ENCODE results near the gene LYPD1.

The LYPD1 gene

GRCh38 chr2:132678483-132678882 lies 8.5 kb upstream of the LYPD1 start:
- peak; percentile 37 for DNase-seq (ENCODE audit: low read depth, low spot score)
- no peak for TF ChIP-seq CTCF (IDR thresholded peaks at IDR 0.05; ENCODE audit: low read depth, low read length)
- no peak overlapping the region for H3K4me3 ChIP-seq (ENCODE audit: low read depth, low read length)
- in situ Hi-C loops (cut with HindIII; ENCODE audit: low sequenced_read_pairs) = no loop called here

- DNase-seq (ENCODE audit: low read depth, low spot score) = peak; percentile 56
- in situ Hi-C loops (cut with HindIII; ENCODE audit: low sequenced_read_pairs) = no loop called here
- TF ChIP-seq CTCF (IDR thresholded peaks at IDR 0.05; ENCODE audit: low read depth, low read length) = no peak
- no peak overlapping the region for H3K4me3 ChIP-seq (ENCODE audit: low read depth, low read length)
Observed at GRCh38 chr2:132677661-132678060, 7.7 kb upstream of the LYPD1 start.

DNA sequence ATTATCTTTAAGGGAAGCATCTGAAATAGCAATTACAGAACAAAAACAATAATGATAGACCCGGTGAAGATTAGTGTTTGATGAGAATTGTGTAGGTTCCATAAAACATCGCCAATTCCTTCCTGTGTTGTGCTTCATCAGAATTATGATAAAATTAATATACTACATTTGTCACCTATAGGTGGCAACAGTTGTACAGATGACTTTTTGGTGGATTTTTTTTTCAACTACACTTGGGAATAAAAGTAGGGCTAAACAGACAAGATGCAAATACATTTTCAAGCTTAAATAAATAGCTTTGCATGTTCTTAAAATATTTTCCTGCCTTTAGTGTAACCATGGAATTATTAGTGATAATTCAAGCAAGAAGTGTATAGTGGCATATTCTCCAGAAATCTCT lies 7.0 kb upstream of the LYPD1 start:
- TF ChIP-seq CTCF (IDR thresholded peaks at IDR 0.05; ENCODE audit: low read depth, low read length) = peak; percentile 2
- no peak overlapping the region for H3K4me3 ChIP-seq (ENCODE audit: low read depth, low read length)
- DNase-seq (ENCODE audit: low read depth, low spot score) = no peak
- in situ Hi-C loops (cut with HindIII; ENCODE audit: low sequenced_read_pairs) = no loop called here

DNA sequence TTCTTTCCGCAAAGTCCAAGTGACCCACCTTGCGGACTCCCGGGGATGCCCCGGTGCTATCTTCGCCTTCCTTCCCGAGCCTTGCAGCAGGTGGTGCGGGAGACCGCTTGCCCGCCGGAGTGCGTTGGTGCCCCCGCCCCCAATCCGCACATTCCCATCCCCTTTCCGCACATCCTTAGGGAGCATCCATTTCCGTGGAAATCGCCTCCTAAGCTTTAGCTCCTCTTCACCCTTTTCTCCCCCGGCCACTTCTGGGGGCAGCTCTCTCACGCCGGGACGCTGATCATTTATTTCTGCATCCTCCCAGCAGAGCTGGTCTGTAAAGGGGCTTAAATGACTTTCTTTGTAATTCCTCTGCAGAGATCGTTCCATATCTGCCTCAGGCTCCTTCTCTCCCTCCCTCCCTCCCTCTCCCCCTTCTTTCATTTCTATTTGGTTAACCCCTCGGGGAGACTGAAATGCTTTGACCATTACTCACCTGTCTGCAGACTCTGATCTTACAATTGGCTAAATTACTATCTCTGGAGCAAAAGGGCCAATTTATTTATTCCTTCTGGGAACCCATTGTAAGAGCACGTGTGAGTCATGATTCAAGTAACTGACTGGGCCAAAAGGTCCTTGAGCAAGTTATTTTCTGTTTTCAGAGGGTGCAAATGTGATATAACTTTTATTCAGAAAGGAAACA lies 1.3 kb upstream of the LYPD1 start:
- peak; percentile 97 for DNase-seq (ENCODE audit: low read depth, low spot score)
- H3K4me3 ChIP-seq (ENCODE audit: low read depth, low read length) = peak overlapping the region; percentile 68
- in situ Hi-C loops (cut with HindIII; ENCODE audit: low sequenced_read_pairs) = no loop called here
- no peak for TF ChIP-seq CTCF (IDR thresholded peaks at IDR 0.05; ENCODE audit: low read depth, low read length)

DNA sequence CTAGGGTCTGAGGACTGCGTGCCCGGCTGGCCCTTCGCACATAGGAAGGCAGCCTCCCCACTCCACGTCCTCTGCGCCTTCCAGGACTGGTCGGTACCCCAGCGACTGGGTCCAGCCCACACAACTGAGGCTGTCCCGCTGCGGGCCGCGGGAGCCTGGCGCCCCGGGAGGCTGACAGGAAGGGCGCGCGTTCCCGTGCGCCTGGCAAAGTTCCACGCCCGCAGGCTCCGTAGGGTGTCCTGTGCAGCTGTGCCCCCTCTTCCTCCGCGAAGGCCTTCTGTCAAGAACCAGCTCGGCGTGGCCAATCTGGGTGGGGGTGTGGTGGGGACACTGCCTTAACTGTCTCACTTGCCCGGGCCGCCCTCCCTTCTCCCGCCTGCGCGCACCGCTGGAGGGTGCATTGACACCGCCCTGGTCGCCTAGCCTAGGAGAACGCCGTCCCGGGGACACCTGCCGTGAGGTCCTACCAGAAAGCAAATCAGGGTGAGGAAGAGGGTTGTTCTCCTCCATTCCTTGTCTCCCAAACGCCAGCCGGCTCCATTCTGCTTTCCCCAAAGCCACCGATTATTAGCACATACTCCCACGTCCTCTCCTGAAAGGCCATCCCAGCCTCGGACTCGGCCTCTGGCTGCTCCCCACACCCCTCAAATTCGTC lies 618 bp upstream of the LYPD1 start:
- DNase-seq (ENCODE audit: low read depth, low spot score) = peak; percentile 65
- no peak for TF ChIP-seq CTCF (IDR thresholded peaks at IDR 0.05; ENCODE audit: low read depth, low read length)
- peak overlapping the region; percentile 68 for H3K4me3 ChIP-seq (ENCODE audit: low read depth, low read length)
- in situ Hi-C loops (cut with HindIII; ENCODE audit: low sequenced_read_pairs) = no loop called here

- H3K4me3 ChIP-seq (ENCODE audit: low read depth, low read length) = peak overlapping the region; percentile 68
- TF ChIP-seq CTCF (IDR thresholded peaks at IDR 0.05; ENCODE audit: low read depth, low read length) = no peak
- in situ Hi-C loops (cut with HindIII; ENCODE audit: low sequenced_read_pairs) = no loop called here
- peak; percentile 41 for DNase-seq (ENCODE audit: low read depth, low spot score)
Observed at GRCh38 chr2:132668987-132669907, 758 bp downstream of the LYPD1 start.

All from astrocyte of the spinal cord (primary cell).